SHP77 (cell line): ENCODE measurements around the gene PRIM2.
"Not testable (repeated sequence)": the region's sequence is repeated elsewhere in the genome, so short reads cannot be mapped to it uniquely, and the experiment has no call there.

ENCODE experiments used
- DNase-seq, 2 experiments: peaks; one replicate each; lab custom pipeline; 2025; lab: John Stamatoyannopoulos, UW

The PRIM2 gene

GRCh38 chr6:57362340-57362739 is 44.9 kb downstream of the PRIM2 start:
- not testable (repeated sequence) for DNase-seq

DNA sequence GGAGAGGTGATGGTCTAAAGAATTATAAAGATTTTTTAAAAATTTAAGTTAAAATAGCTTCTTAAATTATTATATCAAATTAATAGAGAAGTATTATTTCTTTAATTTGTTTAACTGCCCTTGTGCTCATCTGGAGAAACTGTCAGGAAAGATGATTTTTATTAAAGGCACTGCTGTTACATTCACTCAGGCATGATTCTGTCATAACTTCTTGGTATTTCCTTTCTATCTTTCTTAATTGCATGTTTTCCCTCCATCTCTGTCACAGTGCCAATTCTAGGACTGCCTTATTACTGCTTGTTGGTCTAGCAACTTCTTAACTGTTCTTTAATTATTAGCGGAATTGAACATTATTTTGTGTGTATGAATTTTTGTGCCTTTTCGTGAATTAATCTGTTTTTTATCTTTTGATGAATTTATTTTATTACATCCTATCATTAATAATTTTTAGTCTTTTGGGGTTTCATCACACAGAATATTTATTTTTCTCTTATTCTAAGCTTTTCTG is 47.7 kb downstream of the PRIM2 start:
- DNase-seq, result not testable (repeated sequence)

DNA sequence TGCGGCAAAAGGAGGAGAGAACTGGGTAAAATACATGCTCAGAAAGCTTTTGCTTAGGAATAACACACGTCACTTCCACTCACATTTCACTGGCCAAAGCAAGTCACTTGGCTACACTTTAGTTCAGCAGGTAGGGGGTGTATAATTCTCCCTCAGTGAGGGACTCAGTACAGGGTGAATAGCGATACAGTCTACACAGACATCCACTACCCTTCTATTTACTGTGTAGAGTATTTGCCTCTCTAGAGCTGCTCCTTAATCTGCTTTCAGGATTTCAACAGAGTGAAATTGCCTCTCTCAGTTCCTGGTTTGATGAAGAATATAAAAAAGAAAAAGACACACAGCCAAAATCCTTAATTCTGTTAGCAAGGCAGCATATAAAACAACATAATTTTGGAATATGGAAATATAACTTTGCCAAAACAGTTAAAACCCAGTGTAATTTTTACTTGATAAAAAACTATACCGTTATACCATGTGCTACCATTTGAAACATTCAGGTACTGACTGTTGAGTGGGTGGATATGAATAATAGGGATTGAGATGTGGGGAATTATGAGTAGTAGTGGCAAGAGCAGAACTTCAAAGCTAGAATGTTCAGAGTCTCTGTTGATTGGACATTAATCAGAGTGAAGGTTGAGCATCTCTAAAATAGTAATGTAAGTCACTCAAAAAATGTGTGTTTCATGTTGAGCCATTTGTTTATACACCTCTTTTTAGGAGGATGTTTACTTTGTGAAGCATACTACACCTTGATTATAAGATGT is 51.7 kb downstream of the PRIM2 start:
- DNase-seq, result not testable (repeated sequence)

DNA sequence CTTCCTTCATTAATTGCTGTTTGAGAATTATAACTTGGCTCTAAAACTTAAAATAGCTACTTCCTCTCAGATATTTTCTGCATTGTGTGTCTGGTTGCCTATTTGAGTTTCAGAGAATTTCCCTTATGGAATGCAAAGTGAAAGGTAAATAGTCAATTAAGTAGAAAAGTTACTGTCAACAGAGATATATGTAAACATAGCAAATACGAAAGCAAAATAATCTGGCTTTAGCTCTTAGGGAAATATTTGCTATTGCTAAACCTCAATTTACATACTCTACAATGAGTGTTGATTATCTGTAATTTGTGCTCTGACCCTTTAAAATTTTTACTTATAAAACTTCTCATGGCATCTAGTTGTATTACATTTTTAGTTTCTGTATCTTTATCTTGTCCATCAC is 54.3 kb downstream of the PRIM2 start:
- not testable (repeated sequence) for DNase-seq

DNA sequence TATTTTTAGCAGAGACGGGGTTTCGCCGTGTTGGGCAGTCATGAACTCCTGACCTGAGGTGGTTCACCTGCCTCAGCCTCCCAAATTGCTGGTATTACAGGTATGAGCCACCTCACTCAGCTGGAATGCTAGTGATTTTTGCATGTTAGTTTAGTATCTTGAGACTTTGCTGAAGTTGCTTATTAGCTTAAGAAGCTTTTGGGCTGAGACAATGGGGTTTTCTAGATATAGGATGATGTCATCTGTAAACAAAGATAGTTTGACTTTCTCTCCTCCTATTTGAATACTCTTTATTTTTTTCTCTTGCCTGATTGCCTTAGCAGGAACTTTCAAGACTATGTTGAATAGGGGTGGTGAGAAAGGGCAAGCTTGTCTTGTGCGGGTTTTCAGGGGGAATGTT is 57.3 kb downstream of the PRIM2 start:
- DNase-seq, result not testable (repeated sequence)

- DNase-seq, result not testable (repeated sequence)
Observed at GRCh38 chr6:57376083-57376482, 58.7 kb downstream of the PRIM2 start.

DNA sequence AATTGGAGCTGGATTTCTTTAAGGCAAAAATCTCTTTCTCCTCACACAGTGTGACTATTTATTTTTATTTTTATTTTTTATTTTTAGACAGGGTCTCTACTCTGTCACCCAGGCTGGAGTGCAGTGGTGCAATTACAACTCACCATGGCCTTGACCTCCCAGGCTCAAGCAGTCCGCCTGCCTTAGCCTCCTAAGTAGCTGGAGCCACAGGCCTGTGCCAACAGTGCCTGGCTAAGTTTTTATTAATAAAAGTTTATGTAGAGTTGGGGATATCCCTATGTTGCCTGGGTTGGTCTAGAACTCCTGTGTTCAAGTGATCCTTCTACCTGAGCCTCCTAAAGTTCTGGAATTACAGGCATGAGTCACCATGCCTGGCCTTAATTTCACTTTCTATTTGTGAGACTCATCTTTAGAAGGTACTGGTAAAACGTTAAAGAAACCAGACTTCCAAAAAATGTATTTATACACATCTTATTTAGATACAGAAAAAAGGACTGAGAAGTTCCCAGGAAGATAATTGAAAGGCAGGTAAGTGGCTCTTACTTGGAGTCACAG is 71.7 kb downstream of the PRIM2 start:
- not testable (repeated sequence) for DNase-seq

- DNase-seq, result not testable (repeated sequence)
Observed at GRCh38 chr6:57390818-57391217, 73.4 kb downstream of the PRIM2 start.

DNA sequence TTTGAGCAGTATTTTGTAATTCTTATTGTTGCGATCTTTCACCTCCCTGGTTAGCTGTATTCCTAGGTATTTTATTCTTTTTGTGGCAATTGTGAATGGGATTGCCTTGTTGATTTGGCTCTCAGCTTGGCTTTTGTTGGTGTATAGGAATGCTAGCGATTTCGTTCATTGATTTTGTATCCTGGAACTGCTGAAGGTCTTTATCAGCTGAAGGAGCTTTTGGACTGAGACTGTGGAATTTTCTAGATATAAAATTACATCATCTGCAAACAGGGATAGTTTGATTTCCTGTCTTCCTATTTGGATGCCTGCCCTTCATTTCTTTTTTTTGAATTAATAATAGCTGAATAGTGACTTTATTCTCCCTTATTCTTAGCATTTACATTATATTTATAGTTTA is 74.6 kb downstream of the PRIM2 start:
- not testable (repeated sequence) for DNase-seq

DNA sequence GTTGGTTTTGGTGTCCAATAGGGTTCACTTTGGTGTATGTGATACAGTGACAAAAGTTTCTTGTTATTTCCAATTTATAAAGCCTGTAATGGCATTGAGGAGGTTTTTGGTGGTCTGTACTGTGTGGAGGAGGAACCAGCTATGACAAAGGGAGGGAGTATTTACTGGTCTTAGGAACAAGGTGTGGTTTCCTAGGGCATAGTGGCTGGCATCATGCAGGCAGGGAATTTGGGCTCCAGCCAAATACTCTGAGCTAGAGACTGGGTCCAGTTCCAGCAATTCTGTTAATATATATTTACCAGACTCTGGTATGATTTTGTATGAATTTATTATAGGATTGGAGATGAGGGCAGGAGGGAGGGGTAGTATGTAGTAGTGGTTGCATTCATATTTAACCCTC is 101.9 kb downstream of the PRIM2 start:
- DNase-seq, result not testable (repeated sequence)

DNA sequence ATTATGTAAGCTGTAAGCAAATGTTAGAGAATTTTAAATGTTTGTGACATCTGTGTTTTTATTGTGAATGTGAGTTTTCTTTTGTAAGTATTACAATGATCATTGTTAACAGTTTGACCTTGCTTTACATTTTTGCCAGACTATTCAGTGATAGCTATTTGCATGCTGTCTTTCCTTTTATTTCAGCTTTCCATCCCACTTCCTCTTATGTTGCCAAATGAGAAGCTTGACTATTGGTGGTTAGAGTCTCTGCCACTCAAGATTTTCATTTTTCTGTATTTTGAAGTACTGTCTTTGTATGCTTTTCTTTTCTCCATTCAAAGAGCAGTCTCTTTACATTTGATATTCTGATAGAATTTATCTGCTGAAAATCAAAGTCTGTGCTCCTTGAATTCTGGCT is 104.1 kb downstream of the PRIM2 start:
- DNase-seq, result no peak

DNA sequence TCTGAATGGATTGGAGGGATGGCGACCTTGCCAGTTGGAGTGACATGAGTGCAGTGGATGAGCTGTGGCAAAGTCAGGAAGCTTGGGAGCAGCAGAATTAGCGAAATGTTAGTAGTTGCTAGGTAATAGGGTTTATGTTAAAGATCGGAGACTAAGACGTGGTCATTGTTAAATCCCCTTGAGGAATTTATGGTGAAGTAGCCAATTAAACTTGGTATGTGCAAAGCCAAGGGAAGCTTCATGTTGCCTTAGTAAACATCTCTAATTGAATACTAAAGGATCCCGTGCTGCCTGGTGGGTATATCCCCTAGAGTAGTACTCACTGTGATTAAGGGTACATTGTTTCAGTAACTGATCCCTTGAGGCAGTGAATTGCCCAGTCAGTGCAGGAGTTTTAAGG is 106.0 kb downstream of the PRIM2 start:
- DNase-seq, result no peak

GRCh38 chr6:57431742-57432141 is 114.3 kb downstream of the PRIM2 start:
- DNase-seq, result not testable (repeated sequence)

- DNase-seq, result no peak
Observed at GRCh38 chr6:57432157-57432556, 114.7 kb downstream of the PRIM2 start.

DNA sequence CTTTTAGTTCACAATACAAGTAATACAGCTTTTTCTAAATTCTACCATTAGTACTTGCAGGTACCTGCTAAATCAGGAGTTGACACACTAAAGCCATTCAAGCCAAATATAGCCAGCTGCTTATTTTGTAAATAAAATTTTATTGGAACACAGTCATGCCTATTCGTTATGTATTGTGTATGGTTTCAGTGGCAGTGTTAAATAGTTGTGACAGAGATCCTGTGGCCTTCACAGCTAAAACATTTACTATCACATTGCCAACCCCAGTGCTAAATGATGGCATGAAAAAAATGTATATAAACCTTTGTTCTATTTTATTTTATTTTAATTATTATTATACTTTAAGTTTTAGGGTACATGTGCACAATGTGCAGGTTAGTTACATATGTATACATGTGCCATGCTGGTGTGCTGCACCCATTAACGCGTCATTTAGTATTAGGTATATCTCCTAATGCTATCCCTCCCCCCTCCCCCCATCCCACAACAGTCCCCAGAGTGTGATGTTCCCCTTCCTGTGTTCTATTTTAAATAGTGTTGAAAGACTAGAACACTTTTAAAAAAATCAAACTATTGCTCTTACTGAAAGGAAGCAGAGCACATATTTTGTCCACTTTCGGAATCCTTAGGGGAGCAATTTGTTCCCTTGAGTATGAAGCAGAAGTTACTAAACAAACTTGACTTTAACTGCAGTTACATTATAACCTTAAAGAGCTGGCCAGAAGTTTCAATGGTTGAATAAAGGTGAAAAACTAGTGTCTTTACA is 115.7 kb downstream of the PRIM2 start:
- no peak for DNase-seq

DNA sequence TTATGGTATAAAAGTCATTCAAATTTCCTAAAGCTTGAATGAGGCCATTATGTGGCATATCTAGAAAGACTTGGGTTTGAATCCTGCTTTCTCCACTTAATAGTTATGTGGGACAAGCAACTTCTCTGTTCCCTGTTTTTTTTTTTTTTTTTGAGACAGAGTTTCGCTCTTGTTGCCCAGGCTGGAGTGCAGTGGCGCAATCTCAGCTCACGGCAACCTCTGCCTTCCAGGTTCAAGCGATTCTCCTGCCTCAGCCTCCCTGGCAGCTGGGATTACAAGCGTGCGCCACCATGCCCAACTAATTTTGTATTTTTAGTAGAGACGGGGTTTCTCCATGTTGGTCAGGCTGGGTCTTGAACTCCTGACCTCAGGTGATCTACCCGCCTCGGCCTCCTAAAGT is 116.4 kb downstream of the PRIM2 start:
- not testable (repeated sequence) for DNase-seq

DNA sequence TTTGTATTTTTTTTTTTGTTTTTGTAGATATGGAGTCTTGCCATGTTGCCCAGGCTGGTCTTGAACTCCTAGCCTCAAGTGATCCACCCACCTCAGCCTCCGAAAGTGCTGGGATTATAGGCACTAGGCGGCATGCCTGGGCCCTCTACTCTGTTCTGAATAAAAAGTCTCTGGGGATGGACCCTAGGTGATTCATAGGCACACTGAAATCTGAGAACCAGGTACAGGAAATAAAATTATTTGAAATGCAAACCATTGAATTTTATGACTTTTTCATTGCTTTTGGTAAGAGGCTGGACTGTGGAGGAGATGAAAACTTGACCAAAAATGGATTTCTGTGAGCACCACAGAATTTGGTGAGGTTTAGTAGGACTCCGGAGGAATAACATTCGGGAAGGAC is 117.5 kb downstream of the PRIM2 start:
- no peak for DNase-seq

DNA sequence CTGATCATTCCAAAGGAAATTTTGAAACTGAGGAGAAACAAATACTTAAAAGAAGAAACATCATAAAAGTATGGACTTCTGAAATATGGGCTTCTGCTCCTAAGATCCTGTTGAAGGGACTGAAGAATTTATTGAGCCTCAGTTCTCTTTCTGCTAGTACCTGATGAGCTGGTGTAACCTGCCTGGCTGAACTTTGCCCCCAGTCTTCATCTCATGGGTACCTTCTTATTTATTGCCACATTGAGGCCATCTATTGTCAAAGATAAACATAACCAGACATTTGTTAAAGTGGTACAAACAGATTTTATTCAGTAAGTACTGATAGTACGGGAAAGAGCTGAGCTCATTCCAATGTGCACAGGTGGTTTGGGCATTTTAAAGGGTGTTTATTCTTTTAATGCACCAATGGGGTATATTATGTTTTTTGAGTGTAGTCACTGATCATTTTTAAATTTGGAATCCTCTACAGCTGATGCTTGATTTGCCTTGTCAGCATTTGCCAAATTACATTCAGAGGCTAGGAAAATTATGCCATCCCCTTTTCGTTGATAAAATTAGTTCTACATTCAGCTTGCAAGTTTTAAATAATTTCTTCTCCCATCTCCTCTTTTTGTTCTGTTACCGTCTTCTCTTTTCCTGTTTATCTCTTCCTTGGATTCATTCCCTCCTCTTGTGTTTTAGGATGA is 118.2 kb downstream of the PRIM2 start:
- no peak for DNase-seq

DNA sequence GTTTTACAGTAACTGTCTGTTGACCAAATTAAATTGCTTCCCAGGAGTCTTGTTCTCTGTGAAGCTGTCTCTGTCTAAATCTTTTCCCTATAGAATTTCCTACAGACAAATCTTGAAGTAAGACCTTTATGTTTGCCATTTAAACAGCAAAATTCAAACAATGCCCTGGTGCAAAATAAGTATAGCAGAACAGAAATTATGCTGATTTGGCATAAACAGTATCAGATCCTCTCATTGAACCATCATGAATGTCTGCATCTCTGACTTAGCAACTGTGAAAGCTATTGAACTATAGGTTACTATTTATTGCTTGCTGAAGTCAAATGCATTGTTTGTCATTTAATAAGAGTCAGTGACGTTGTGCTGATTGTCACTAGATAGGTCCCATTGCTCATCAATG is 123.3 kb downstream of the PRIM2 start:
- not testable (repeated sequence) for DNase-seq

DNA sequence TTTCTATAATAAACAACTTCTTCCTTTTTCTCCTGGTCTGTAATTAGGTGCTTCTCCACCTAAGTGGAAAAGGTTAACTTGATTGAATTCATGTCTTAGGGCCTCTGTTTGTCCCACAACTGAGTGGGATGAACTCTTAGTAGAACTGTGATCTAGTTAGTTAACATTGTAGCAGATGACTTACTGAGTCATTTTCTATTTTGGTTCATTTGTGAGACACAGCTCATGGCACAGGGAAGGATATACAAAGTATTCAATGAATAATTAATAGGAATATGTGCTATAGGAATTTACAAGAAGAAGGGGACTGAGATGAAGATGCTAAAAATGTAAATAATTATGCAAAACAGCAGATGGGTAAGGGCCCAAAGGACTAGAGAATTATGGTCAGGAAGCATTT is 124.7 kb downstream of the PRIM2 start:
- DNase-seq, result not testable (repeated sequence)

- DNase-seq, result not testable (repeated sequence)
Observed at GRCh38 chr6:57443181-57443580, 125.8 kb downstream of the PRIM2 start.

GRCh38 chr6:57444787-57445186 is 127.4 kb downstream of the PRIM2 start:
- not testable (repeated sequence) for DNase-seq
